ENCODE results near the gene LIX1.

Gene LIX1

DNA sequence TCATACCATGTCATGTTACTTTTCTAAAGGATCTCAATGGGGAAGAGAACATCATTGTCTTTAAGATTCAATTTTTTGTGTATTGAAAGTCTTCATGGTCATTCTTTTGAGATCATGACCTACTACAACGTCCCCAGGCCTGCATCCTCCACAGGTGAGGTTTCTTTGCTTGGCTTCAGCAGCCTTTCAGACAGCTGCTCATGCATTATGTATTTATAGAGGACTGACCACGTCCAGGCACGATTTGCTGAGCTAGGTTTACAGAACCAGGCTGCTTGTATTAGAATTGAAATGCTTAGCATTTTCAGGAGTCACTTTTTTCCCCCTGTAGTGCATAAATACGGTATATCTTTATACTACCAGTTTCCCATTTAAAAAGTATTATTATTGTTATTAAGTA lies 70.4 kb downstream of the LIX1 start:
- ATAC-seq (ENCODE audit: low read depth) (no peak), DNase-seq (ENCODE audit: low spot score) (no peak)
- H3K4me3 ChIP-seq (ENCODE audit: severe bottlenecking) = no peak overlapping the region
- no peaks in the 10 kb centered on the region for H3K36me3 ChIP-seq (ENCODE audit: low read depth)
- no peaks in the 10 kb centered on the region for H3K4me1 ChIP-seq (ENCODE audit: insufficient read depth, poor library complexity, severe bottlenecking)
- H3K27me3 ChIP-seq (ENCODE audit: insufficient read depth, poor library complexity, severe bottlenecking) = no peaks in the 10 kb centered on the region
- TF ChIP-seq, protein P1, sequence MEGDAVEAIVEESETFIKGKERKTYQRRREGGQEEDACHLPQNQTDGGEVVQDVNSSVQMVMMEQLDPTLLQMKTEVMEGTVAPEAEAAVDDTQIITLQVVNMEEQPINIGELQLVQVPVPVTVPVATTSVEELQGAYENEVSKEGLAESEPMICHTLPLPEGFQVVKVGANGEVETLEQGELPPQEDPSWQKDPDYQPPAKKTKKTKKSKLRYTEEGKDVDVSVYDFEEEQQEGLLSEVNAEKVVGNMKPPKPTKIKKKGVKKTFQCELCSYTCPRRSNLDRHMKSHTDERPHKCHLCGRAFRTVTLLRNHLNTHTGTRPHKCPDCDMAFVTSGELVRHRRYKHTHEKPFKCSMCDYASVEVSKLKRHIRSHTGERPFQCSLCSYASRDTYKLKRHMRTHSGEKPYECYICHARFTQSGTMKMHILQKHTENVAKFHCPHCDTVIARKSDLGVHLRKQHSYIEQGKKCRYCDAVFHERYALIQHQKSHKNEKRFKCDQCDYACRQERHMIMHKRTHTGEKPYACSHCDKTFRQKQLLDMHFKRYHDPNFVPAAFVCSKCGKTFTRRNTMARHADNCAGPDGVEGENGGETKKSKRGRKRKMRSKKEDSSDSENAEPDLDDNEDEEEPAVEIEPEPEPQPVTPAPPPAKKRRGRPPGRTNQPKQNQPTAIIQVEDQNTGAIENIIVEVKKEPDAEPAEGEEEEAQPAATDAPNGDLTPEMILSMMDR (IDR thresholded peaks at IDR 0.05; ENCODE audit: poor library complexity, severe bottlenecking) = no peak
- H3K9me3 ChIP-seq (ENCODE audit: severe bottlenecking) = no peaks in the 10 kb centered on the region
- no peak overlapping the region for H3K27ac ChIP-seq (ENCODE audit: poor library complexity, severe bottlenecking)

DNA sequence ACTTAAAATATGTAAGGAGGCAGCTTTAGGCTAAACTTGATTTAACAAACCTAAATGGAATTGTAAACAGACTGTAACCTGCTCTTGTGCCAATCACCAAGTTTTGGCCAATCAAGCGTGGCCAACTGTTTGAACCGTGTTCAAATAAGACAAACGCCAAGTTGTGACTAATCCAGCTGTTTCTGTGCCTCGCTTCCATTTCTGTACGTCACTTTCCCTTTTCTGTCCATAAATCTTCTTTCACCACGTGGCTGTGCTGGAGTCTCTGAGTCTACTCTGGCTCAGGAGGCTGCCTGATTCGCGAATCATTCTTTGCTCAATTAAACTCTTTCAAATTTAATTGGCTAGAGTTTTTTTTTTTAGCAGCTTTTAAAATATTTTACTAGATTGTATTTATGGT lies 71.3 kb downstream of the LIX1 start:
- Histone ChIP-seq H3K36me3 (ENCODE audit: low read depth) (no peaks in the 10 kb centered on the region), H3K4me1 (ENCODE audit: insufficient read depth, poor library complexity, severe bottlenecking) (no peaks in the 10 kb centered on the region), H3K27me3 (ENCODE audit: insufficient read depth, poor library complexity, severe bottlenecking) (no peaks in the 10 kb centered on the region), H3K4me3 (ENCODE audit: severe bottlenecking) (no peak overlapping the region), H3K9me3 (ENCODE audit: severe bottlenecking) (no peaks in the 10 kb centered on the region), H3K27ac (ENCODE audit: poor library complexity, severe bottlenecking) (no peak overlapping the region)
- peak; percentile 61; the same call in 2 of the 3 replicates for ATAC-seq (ENCODE audit: low read depth)
- TF ChIP-seq, protein P1 (IDR thresholded peaks at IDR 0.05; ENCODE audit: poor library complexity, severe bottlenecking) = no peak
- no peak for DNase-seq (ENCODE audit: low spot score)

DNA sequence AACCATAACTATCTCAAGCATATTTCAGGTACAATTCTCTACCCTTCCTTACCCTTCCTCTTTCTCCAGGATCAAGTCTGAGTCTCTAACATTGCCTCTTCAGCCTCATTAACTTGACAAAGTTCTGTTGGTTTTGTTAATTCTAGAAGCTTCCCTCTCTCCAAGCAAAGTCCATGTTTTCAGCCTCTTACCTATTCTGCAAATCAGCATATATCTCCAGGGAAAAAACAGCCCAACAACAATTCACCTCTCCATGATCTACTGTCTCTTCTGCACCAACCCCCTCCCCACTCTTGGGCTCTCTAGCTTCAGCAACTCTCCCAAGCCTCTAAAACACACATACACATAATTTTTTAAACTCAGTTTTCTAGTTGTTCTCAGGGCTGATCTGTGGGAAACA lies 72.2 kb downstream of the LIX1 start:
- Histone ChIP-seq H3K36me3 (ENCODE audit: low read depth) (no peaks in the 10 kb centered on the region), H3K4me3 (ENCODE audit: severe bottlenecking) (no peak overlapping the region), H3K9me3 (ENCODE audit: severe bottlenecking) (no peaks in the 10 kb centered on the region), H3K27me3 (ENCODE audit: insufficient read depth, poor library complexity, severe bottlenecking) (no peaks in the 10 kb centered on the region), H3K4me1 (ENCODE audit: insufficient read depth, poor library complexity, severe bottlenecking) (peaks cover 7% of the 10 kb centered on the region), H3K27ac (ENCODE audit: poor library complexity, severe bottlenecking) (no peak overlapping the region)
- DNase-seq (ENCODE audit: low spot score) (no peak), ATAC-seq (ENCODE audit: low read depth) (no peak)
- TF ChIP-seq, protein P1 (IDR thresholded peaks at IDR 0.05; ENCODE audit: poor library complexity, severe bottlenecking) = no peak

DNA sequence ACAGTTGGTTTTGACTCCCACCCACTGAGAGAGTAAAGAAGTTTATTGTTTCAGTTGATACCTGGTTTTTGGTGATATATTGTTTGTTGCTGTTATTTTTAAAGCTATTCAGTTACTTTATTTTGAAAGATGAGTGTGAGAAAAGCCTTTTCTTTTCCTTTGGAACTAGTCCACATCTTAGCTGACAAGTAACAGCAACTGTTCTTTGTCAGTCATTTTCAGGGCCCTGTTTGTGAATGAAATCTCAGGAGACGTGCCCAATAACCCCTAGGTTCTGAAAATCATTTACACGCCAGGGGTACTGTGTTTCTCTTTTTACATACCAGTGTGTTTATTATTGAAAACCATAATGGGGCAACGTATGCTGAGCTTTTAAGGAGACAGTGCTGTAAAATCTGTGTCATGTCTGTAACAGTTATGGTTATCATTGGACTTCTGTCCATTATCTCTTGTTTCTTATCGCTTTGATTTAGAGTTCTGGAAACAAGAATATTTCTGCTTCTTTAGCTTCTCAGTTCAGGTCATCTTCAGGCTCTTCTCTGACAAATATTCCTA lies 75.0 kb downstream of the LIX1 start:
- DNase-seq (ENCODE audit: low spot score) = no peak
- ATAC-seq (ENCODE audit: low read depth) = no peak
- TF ChIP-seq, protein P1 (IDR thresholded peaks at IDR 0.05; ENCODE audit: poor library complexity, severe bottlenecking) = no peak
- no peaks in the 10 kb centered on the region for H3K9me3 ChIP-seq (ENCODE audit: severe bottlenecking)
- no peak overlapping the region for H3K27ac ChIP-seq (ENCODE audit: poor library complexity, severe bottlenecking)
- no peaks in the 10 kb centered on the region for H3K36me3 ChIP-seq (ENCODE audit: low read depth)
- peaks cover 8% of the 10 kb centered on the region for H3K4me1 ChIP-seq (ENCODE audit: insufficient read depth, poor library complexity, severe bottlenecking)
- no peaks in the 10 kb centered on the region for H3K27me3 ChIP-seq (ENCODE audit: insufficient read depth, poor library complexity, severe bottlenecking)
- H3K4me3 ChIP-seq (ENCODE audit: severe bottlenecking) = no peak overlapping the region

DNA sequence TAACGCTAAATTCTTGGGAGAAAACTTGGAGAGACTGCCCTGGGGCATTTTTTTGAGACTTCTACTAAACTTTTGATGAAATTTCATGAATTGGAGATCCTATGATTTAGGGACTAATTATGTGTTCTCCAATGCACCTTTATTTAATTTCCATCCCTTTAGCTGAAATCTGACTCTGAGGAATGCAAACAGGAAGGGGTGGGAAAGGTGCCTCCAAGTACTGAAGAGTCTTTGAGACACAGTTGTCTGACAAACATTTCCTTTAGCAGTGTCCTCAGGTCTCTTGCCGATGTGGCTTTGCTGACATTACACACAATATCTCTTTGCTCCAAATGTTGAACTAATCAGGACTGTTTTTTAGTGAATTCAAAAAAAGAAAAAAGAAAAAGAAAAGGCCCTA lies 76.9 kb downstream of the LIX1 start:
- Histone ChIP-seq H3K36me3 (ENCODE audit: low read depth) (no peaks in the 10 kb centered on the region), H3K4me3 (ENCODE audit: severe bottlenecking) (no peak overlapping the region), H3K4me1 (ENCODE audit: insufficient read depth, poor library complexity, severe bottlenecking) (peaks cover 8% of the 10 kb centered on the region), H3K27me3 (ENCODE audit: insufficient read depth, poor library complexity, severe bottlenecking) (no peaks in the 10 kb centered on the region), H3K9me3 (ENCODE audit: severe bottlenecking) (no peaks in the 10 kb centered on the region), H3K27ac (ENCODE audit: poor library complexity, severe bottlenecking) (no peak overlapping the region)
- TF ChIP-seq, protein P1 (IDR thresholded peaks at IDR 0.05; ENCODE audit: poor library complexity, severe bottlenecking) = no peak
- DNase-seq (ENCODE audit: low spot score) = no peak
- peak; percentile 90 for ATAC-seq (ENCODE audit: low read depth)

All from RWPE2 (cell line).